RWPE1 (cell line): Measurements from ENCODE around the gene REG4.

ENCODE experiments used
- CTCF ChIA-PET: fragments of 350-600 bp; sonication (Branson Sonifier 250); formaldehyde crosslinking; extraction: SDS; loops from one replicate; lab custom pipeline; 2021; lab: Yijun Ruan, JAX
- POLR2A ChIA-PET: fragments of 400-600 bp; formaldehyde crosslinking; extraction: SDS; loops from one replicate; lab custom pipeline; 2020; ENCODE audit warnings: antibody characterized with exemption; ENCODE audit not compliant: low non-redundant PET; lab: Yijun Ruan, JAX
- DNase-seq: peaks from one replicate; pipeline ENCODE4 v3.0.0; 2012; ENCODE audit warnings: low spot score
- H3K27ac ChIP-seq: fragments of 450-650 bp; 2 replicates; pipeline ENCODE4 v1.5.1; 2017
- TF ChIP-seq, protein P1 (sequence below): fragments of 450-650 bp; conservative IDR thresholded peaks from 2 replicates; pipeline ENCODE4 v1.5.1; 2017; ENCODE audit warnings: low read depth, mild to moderate bottlenecking

Gene REG4

GRCh38 chr1:119805247-119805646 lies 6.0 kb downstream of the REG4 start:
- CTCF ChIA-PET, result interaction anchor here (0.7 kb wide), 1 partner anchor 109 kb away, joined by 4 read pairs; no protein-coding TSS in a partner anchor
- POLR2A ChIA-PET, result no interaction called here
- TF ChIP-seq, protein P1, sequence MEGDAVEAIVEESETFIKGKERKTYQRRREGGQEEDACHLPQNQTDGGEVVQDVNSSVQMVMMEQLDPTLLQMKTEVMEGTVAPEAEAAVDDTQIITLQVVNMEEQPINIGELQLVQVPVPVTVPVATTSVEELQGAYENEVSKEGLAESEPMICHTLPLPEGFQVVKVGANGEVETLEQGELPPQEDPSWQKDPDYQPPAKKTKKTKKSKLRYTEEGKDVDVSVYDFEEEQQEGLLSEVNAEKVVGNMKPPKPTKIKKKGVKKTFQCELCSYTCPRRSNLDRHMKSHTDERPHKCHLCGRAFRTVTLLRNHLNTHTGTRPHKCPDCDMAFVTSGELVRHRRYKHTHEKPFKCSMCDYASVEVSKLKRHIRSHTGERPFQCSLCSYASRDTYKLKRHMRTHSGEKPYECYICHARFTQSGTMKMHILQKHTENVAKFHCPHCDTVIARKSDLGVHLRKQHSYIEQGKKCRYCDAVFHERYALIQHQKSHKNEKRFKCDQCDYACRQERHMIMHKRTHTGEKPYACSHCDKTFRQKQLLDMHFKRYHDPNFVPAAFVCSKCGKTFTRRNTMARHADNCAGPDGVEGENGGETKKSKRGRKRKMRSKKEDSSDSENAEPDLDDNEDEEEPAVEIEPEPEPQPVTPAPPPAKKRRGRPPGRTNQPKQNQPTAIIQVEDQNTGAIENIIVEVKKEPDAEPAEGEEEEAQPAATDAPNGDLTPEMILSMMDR, result no peak
- no peak for DNase-seq
- H3K27ac ChIP-seq, result no peak overlapping the region

GRCh38 chr1:119799599-119800177 lies 11.6 kb downstream of the REG4 start:
- no peak for DNase-seq
- ChIA-PET POLR2A (no interaction called here), CTCF (no interaction called here)
- TF ChIP-seq, protein P1, result no peak
- no peak overlapping the region for H3K27ac ChIP-seq

GRCh38 chr1:119799003-119799402 lies 12.3 kb downstream of the REG4 start:
- TF ChIP-seq, protein P1, result no peak
- CTCF ChIA-PET, result interaction anchor here (0.7 kb wide), 2 partner anchors 55 to 105 kb away, joined by 4 to 5 read pairs; no protein-coding TSS in a partner anchor
- POLR2A ChIA-PET, result no interaction called here
- no peak overlapping the region for H3K27ac ChIP-seq
- DNase-seq, result no peak

DNA sequence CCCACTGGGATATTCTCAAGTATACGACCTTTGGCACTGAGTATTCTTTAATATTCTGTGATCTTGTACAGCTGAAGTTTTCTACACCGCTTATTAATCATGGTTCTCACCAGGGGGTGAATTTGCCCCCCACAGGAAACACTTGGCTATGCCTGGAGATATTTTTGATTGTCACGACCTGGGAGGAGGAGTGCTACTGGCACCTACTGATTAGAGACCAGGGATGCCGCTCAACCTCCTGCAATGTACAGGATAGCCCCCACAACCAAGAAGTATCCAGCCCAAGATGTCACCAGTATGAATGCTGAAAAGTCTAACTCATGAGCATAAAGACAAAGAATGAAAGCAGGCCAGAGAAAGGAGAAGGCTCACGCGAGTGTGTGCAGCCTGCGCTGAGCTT lies 13.7 kb downstream of the REG4 start:
- ChIA-PET POLR2A (no interaction called here), CTCF (interaction anchor here (0.6 kb wide), 1 partner anchor 131 kb away, joined by 3 read pairs; no protein-coding TSS in a partner anchor)
- no peak for DNase-seq
- TF ChIP-seq, protein P1, result no peak
- no peak overlapping the region for H3K27ac ChIP-seq

DNA sequence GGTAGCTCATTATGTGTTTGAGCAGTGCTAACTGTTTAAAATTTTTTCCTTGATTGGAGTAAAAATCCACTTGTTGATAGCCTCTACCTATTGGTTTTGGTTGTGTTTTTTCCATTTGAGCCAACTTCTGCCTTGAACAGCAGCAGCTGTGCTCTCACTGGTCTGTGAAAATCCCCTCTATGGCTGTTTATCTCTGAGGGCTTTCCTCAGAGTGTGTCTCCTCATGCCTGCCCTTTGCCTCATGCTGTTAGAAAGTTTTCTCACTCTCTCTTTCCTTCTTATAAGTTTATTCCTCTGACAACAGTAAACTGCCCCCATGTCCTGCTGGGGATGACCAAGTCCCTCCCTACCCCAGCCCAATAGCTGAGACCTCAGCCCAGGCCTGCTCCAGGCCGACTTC lies 14.1 kb downstream of the REG4 start:
- TF ChIP-seq, protein P1, result no peak
- CTCF ChIA-PET, result interaction anchor here (0.6 kb wide), 1 partner anchor 131 kb away, joined by 3 read pairs; no protein-coding TSS in a partner anchor
- DNase-seq, result no peak
- POLR2A ChIA-PET, result no interaction called here
- H3K27ac ChIP-seq, result no peak overlapping the region

GRCh38 chr1:119795261-119796200 lies 15.7 kb downstream of the REG4 start:
- ChIA-PET POLR2A (no interaction called here), CTCF (interaction anchor here (0.5 to 0.7 kb wide), 3 partner anchors 13 to 1768 kb away, joined by 3 to 5 read pairs (median 3); no protein-coding TSS in a partner anchor)
- DNase-seq, result no peak

More at GRCh38 chr1:119795261-119796200, 15.7 kb downstream of the REG4 start:
- TF ChIP-seq, protein P1, result no peak
- no peak overlapping the region for H3K27ac ChIP-seq
